ENCODE results near the gene SLCO2B1.

Gene SLCO2B1

GRCh38 chr11:75107187-75107586 lies 43.7 kb upstream of the SLCO2B1 start:
- no peak overlapping the region for H3K4me3 ChIP-seq (ENCODE audit: low read depth, low read length)
- no peaks in the 10 kb centered on the region for H3K36me3 ChIP-seq (ENCODE audit: control insufficient read depth, insufficient read depth, low read length)
- H3K4me1 ChIP-seq, result no peaks in the 10 kb centered on the region
- no peak for TF ChIP-seq CTCF (IDR thresholded peaks at IDR 0.05)
- H3K9ac ChIP-seq, result no peak overlapping the region
- H3K4me2 ChIP-seq (ENCODE audit: low read length), result no peak overlapping the region
- no peaks in the 10 kb centered on the region for H3K27me3 ChIP-seq (ENCODE audit: control insufficient read depth, insufficient read depth, low read length)
- no peaks in the 10 kb centered on the region for H3K79me2 ChIP-seq
- H3K27ac ChIP-seq, result no peak overlapping the region
- no peak overlapping the region for H2AFZ ChIP-seq
- H3K9me3 ChIP-seq (ENCODE audit: control insufficient read depth, low read length), result no peaks in the 10 kb centered on the region

GRCh38 chr11:75112200-75112599 lies 38.7 kb upstream of the SLCO2B1 start:
- no peaks in the 10 kb centered on the region for H3K36me3 ChIP-seq (ENCODE audit: control insufficient read depth, insufficient read depth, low read length)
- no peak overlapping the region for H3K4me2 ChIP-seq (ENCODE audit: low read length)
- H3K79me2 ChIP-seq, result no peaks in the 10 kb centered on the region
- no peaks in the 10 kb centered on the region for H3K27me3 ChIP-seq (ENCODE audit: control insufficient read depth, insufficient read depth, low read length)
- no peak for TF ChIP-seq CTCF (IDR thresholded peaks at IDR 0.05)
- H2AFZ ChIP-seq, result no peak overlapping the region
- no peak overlapping the region for H3K9ac ChIP-seq
- H3K9me3 ChIP-seq (ENCODE audit: control insufficient read depth, low read length), result no peaks in the 10 kb centered on the region
- H3K4me1 ChIP-seq, result no peaks in the 10 kb centered on the region
- H3K27ac ChIP-seq, result no peak overlapping the region
- no peak overlapping the region for H3K4me3 ChIP-seq (ENCODE audit: low read depth, low read length)

- H3K9ac ChIP-seq, result no peak overlapping the region
- H3K27me3 ChIP-seq (ENCODE audit: control insufficient read depth, insufficient read depth, low read length), result no peaks in the 10 kb centered on the region
- no peaks in the 10 kb centered on the region for H3K4me1 ChIP-seq
- H2AFZ ChIP-seq, result no peak overlapping the region
- H3K79me2 ChIP-seq, result no peaks in the 10 kb centered on the region
- no peak overlapping the region for H3K4me3 ChIP-seq (ENCODE audit: low read depth, low read length)
- no peaks in the 10 kb centered on the region for H3K9me3 ChIP-seq (ENCODE audit: control insufficient read depth, low read length)
- TF ChIP-seq CTCF (IDR thresholded peaks at IDR 0.05), result no peak
- H3K4me2 ChIP-seq (ENCODE audit: low read length), result no peak overlapping the region
- no peak overlapping the region for H3K27ac ChIP-seq
- no peaks in the 10 kb centered on the region for H3K36me3 ChIP-seq (ENCODE audit: control insufficient read depth, insufficient read depth, low read length)
Measured at GRCh38 chr11:75113030-75113429, 37.9 kb upstream of the SLCO2B1 start.

- Histone ChIP-seq H3K36me3 (ENCODE audit: control insufficient read depth, insufficient read depth, low read length) (no peaks in the 10 kb centered on the region), H3K9me3 (ENCODE audit: control insufficient read depth, low read length) (no peaks in the 10 kb centered on the region), H3K79me2 (no peaks in the 10 kb centered on the region), H3K4me1 (no peaks in the 10 kb centered on the region), H2AFZ (no peak overlapping the region), H3K27me3 (ENCODE audit: control insufficient read depth, insufficient read depth, low read length) (no peaks in the 10 kb centered on the region), H3K9ac (no peak overlapping the region), H3K27ac (no peak overlapping the region), H3K4me3 (ENCODE audit: low read depth, low read length) (no peak overlapping the region), H3K4me2 (ENCODE audit: low read length) (no peak overlapping the region)
- TF ChIP-seq CTCF (IDR thresholded peaks at IDR 0.05), result no peak
Measured at GRCh38 chr11:75114465-75114864, 36.4 kb upstream of the SLCO2B1 start.

GRCh38 chr11:75118577-75118976 lies 32.3 kb upstream of the SLCO2B1 start:
- Histone ChIP-seq H3K4me1 (no peaks in the 10 kb centered on the region), H3K79me2 (no peaks in the 10 kb centered on the region), H3K27ac (no peak overlapping the region), H3K36me3 (ENCODE audit: control insufficient read depth, insufficient read depth, low read length) (no peaks in the 10 kb centered on the region), H3K9ac (no peak overlapping the region), H3K27me3 (ENCODE audit: control insufficient read depth, insufficient read depth, low read length) (no peaks in the 10 kb centered on the region), H2AFZ (no peak overlapping the region), H3K4me2 (ENCODE audit: low read length) (no peak overlapping the region), H3K9me3 (ENCODE audit: control insufficient read depth, low read length) (no peaks in the 10 kb centered on the region), H3K4me3 (ENCODE audit: low read depth, low read length) (no peak overlapping the region)
- TF ChIP-seq CTCF (IDR thresholded peaks at IDR 0.05), result no peak
